HEK293 (cell line): ENCODE measurements around the gene MPP7.

Experiments used
- CTCF ChIA-PET: fragments of 350-600 bp; formaldehyde crosslinking; extraction: SDS; loops from one replicate; lab custom pipeline; 2021; ENCODE audit warnings: antibody characterized with exemption; lab: Yijun Ruan, JAX
- POLR2A ChIA-PET: fragments of 300-600 bp; formaldehyde crosslinking; extraction: SDS; loops from one replicate; lab custom pipeline; 2020; ENCODE audit warnings: antibody characterized with exemption, inconsistent platforms; lab: Yijun Ruan, JAX
- H3K27ac ChIP-seq: fragments of 200-500 bp; sonication (Bioruptor generic); 2 replicates; pipeline ENCODE4 v1.5.1; 2014; ENCODE audit warnings: low read depth, low read length, control low read depth, inconsistent platforms; ENCODE audit errors: extremely low read depth
- H3K36me3 ChIP-seq, 2 experiments: fragments of 200-500 bp in 1 of 2; sonication (Bioruptor generic) in 1 of 2; 1 replicate in 1 of 2; 2 replicates in 1 of 2; pipeline ENCODE4 v1.5.1; 2014 to 2017; ENCODE audit warnings: inconsistent platforms in 2 of 2, low read length in 2 of 2; ENCODE audit not compliant: control insufficient read depth in 2 of 2, insufficient read depth in 1 of 2
- H3K4me1 ChIP-seq: fragments of 200-500 bp; sonication (Bioruptor generic); 2 replicates; pipeline ENCODE4 v1.5.1; 2014; ENCODE audit warnings: mild to moderate bottlenecking, low read length, inconsistent platforms; ENCODE audit not compliant: control insufficient read depth, insufficient read depth
- H3K4me3 ChIP-seq: 2 replicates; pipeline ENCODE4 v1.5.1; 2011; ENCODE audit warnings: low read depth, mild to moderate bottlenecking, control low read depth, low read length, moderate library complexity
- H3K9me3 ChIP-seq: fragments of 200-500 bp; sonication (Bioruptor generic); 2 replicates; pipeline ENCODE4 v1.5.1; 2014; ENCODE audit warnings: low read depth, low read length, inconsistent platforms; ENCODE audit not compliant: control insufficient read depth, insufficient read depth
- MZF1 ChIP-seq: fragments of 450-650 bp; formaldehyde crosslinking; IDR thresholded peaks from 2 replicates; pipeline ENCODE4 v1.5.1; 2017; ENCODE audit warnings: missing biosample characterization, missing genetic modification characterization, borderline replicate concordance
- PRDM1 ChIP-seq: fragments of 450-650 bp; formaldehyde crosslinking; IDR thresholded peaks from 2 replicates; pipeline ENCODE4; 2016; ENCODE audit warnings: missing biosample characterization, missing genetic modification characterization
- PRDM4 ChIP-seq: fragments of 450-650 bp; formaldehyde crosslinking; IDR thresholded peaks from 2 replicates; pipeline ENCODE4 v1.5.1; 2017; ENCODE audit warnings: missing biosample characterization, missing genetic modification characterization
- REST ChIP-seq: fragments of 450-650 bp; formaldehyde crosslinking; IDR thresholded peaks from 2 replicates; pipeline ENCODE4 v1.5.1; 2016; ENCODE audit warnings: missing biosample characterization, missing genetic modification characterization
- YY2 ChIP-seq: fragments of 450-650 bp; formaldehyde crosslinking; IDR thresholded peaks from 2 replicates; pipeline ENCODE4 v1.5.1; 2016; ENCODE audit warnings: missing biosample characterization, missing genetic modification characterization
- ZBTB8A ChIP-seq: fragments of 450-650 bp; formaldehyde crosslinking; IDR thresholded peaks from 2 replicates; pipeline ENCODE4 v1.5.1; 2016; ENCODE audit warnings: missing biosample characterization, missing genetic modification characterization
- ZNF184 ChIP-seq: fragments of 450-650 bp; IDR thresholded peaks from 2 replicates; pipeline ENCODE4 v1.5.1; 2018; ENCODE audit warnings: missing biosample characterization, mild to moderate bottlenecking, missing genetic modification characterization
- ZNF302 ChIP-seq: fragments of 450-650 bp; formaldehyde crosslinking; IDR thresholded peaks from 2 replicates; pipeline ENCODE4 v1.5.1; 2016; ENCODE audit warnings: missing biosample characterization, missing genetic modification characterization, low read depth
- ZNF366 ChIP-seq: fragments of 450-650 bp; formaldehyde crosslinking; conservative IDR thresholded peaks from 2 replicates; pipeline ENCODE4 v1.5.1; 2016; ENCODE audit warnings: missing biosample characterization, missing genetic modification characterization
- ZNF37A ChIP-seq: fragments of 450-650 bp; IDR thresholded peaks from 2 replicates; pipeline ENCODE4 v1.5.1; 2018; ENCODE audit warnings: missing biosample characterization, missing genetic modification characterization
- ZNF48 ChIP-seq: fragments of 450-650 bp; formaldehyde crosslinking; IDR thresholded peaks from 2 replicates; pipeline ENCODE4 v1.5.1; 2016; ENCODE audit warnings: missing biosample characterization, missing genetic modification characterization
- ZNF747 ChIP-seq: fragments of 450-650 bp; formaldehyde crosslinking; IDR thresholded peaks from 2 replicates; pipeline ENCODE4 v1.5.1; 2016; ENCODE audit warnings: missing biosample characterization, missing genetic modification characterization
- ZSCAN23 ChIP-seq: fragments of 450-650 bp; formaldehyde crosslinking; IDR thresholded peaks from 2 replicates; pipeline ENCODE4 v1.5.1; 2016; ENCODE audit warnings: missing biosample characterization, missing genetic modification characterization
- ZSCAN5A ChIP-seq: fragments of 450-650 bp; formaldehyde crosslinking; IDR thresholded peaks from 2 replicates; pipeline ENCODE4 v1.5.1; 2016; ENCODE audit warnings: missing biosample characterization, missing genetic modification characterization

The MPP7 gene

GRCh38 chr10:28305553-28305952 lies 2.7 kb upstream of the MPP7 start:
- CTCF ChIA-PET: no interaction called here

GRCh38 chr10:28304032-28304571 lies 1.2 kb upstream of the MPP7 start:
- no peaks in the 10 kb centered on the region for H3K9me3 ChIP-seq
- H3K4me3 ChIP-seq: no peak overlapping the region
- no peaks in the 10 kb centered on the region; a peak in 1 of 3 replicates for H3K36me3 ChIP-seq
- no peak overlapping the region for H3K27ac ChIP-seq
- POLR2A ChIA-PET: interaction anchor here (1.4 to 2.0 kb wide), 2 partner anchors 76 to 77 kb away, joined by 5 read pairs; no protein-coding TSS in a partner anchor
- H3K4me1 ChIP-seq: peaks cover 6% of the 10 kb centered on the region; the same call in 1 of the 2 replicates
- CTCF ChIA-PET: interaction anchor here (0.7 to 7.1 kb wide), 3 partner anchors 52 to 410 kb away, joined by 3 to 43 read pairs (median 14); no protein-coding TSS in a partner anchor
- TF ChIP-seq ZNF37A (tag by site-specific recombination) (no peak), PRDM1 (tag by site-specific recombination) (peak; percentile 89), YY2 (tag by site-specific recombination) (no peak), ZNF48 (tag by site-specific recombination) (no peak), MZF1 (tag by site-specific recombination) (peak; percentile 28; the same call in 1 of the 2 replicates), ZNF302 (tag by site-specific recombination) (no peak), ZNF747 (no peak), ZSCAN5A (no peak), ZNF366 (peak; percentile 16; the same call in 1 of the 2 replicates)

More at GRCh38 chr10:28305553-28305952, 2.7 kb upstream of the MPP7 start:
- H3K4me1 ChIP-seq: peaks cover 6% of the 10 kb centered on the region; the same call in 1 of the 2 replicates
- H3K4me3 ChIP-seq: no peak overlapping the region
- TF ChIP-seq ZSCAN23 (no peak), REST (tag by site-specific recombination) (no peak), ZBTB8A (tag by site-specific recombination) (no peak), ZNF184 (no peak), PRDM4 (tag by site-specific recombination) (no peak)
- POLR2A ChIA-PET: no interaction called here
- no peaks in the 10 kb centered on the region; a peak in 1 of 3 replicates for H3K36me3 ChIP-seq
- no peak overlapping the region for H3K27ac ChIP-seq
- H3K9me3 ChIP-seq: no peaks in the 10 kb centered on the region
